ENCODE results near the gene EMC9. TPM values are rescaled to one million over a fixed set of nuclear protein-coding genes. Genes with fewer than 3 reads are reported as not detected.

The EMC9 gene
- polyA plus RNA-seq, 3 donors: 6.4 to 9.4 (median 8.5) TPM

- Mint-ChIP-seq H3K27me3 (ENCODE audit: low read depth in 3 of 3) (peaks cover 0 to 3% (median 1%) of the 10 kb centered on the region in 3 donors), H3K27ac (peak overlapping the region in 3 of 7 donors; percentile 41 to 73 (median 60)), H3K4me3 (no peak overlapping the region), H3K36me3 (peaks cover 50 to 67% of the 10 kb centered on the region in 2 donors), H3K9me3 (no peaks in the 10 kb centered on the region), H3K4me1 (peaks cover 24% of the 10 kb centered on the region)
- intact Hi-C loops (cut with micrococcal nuclease): no loop called here
- Histone ChIP-seq H3K9ac (ENCODE audit: insufficient read depth, low read length, poor library complexity, severe bottlenecking) (no peak overlapping the region), H3K4me1 (ENCODE audit: control insufficient read depth in 1 of 2, insufficient read depth in 2 of 2, low read length in 2 of 2) (peaks cover 18 to 21% of the 10 kb centered on the region in 2 donors), H3K27ac (ENCODE audit: low read depth in 1 of 2, low read length in 2 of 2) (no peak overlapping the region), H3K36me3 (replicated peaks in 1 of 2; ENCODE audit: control insufficient read depth in 1 of 2, insufficient read depth in 2 of 2, low read length in 2 of 2) (peaks cover 24 to 64% of the 10 kb centered on the region in 2 donors), H3K9me3 (replicated peaks in 1 of 2; ENCODE audit: control insufficient read depth in 1 of 2, insufficient read depth in 1 of 2, low read length in 2 of 2) (no peaks in the 10 kb centered on the region), H3K27me3 (ENCODE audit: control insufficient read depth in 2 of 2, insufficient read depth in 2 of 2, low read length in 2 of 2) (no peaks in the 10 kb centered on the region), H3K4me2 (replicated peaks; ENCODE audit: extremely low read depth, low read length, poor library complexity, severe bottlenecking) (no peak overlapping the region), H3K79me2 (ENCODE audit: insufficient read depth, low read length) (peaks cover 9% of the 10 kb centered on the region), H4K20me1 (ENCODE audit: insufficient read depth, low read length) (no peaks in the 10 kb centered on the region), H2AFZ (ENCODE audit: insufficient read depth, low read depth, low read length, poor library complexity, severe bottlenecking) (no peak overlapping the region), H3K4me3 (replicated peaks in 1 of 3; ENCODE audit: low read depth in 2 of 3, low read length in 3 of 3) (no peak overlapping the region)
- 87% methylated on average over 2 of the region's 10 CpGs for WGBS (ENCODE audit: insufficient coverage)
- no peak for TF ChIP-seq CTCF (IDR thresholded peaks at IDR 0.05)
- no peak for DNase-seq
Measured at GRCh38 chr14:24186831-24187538, 45.6 kb upstream of the EMC9 start.

DNA sequence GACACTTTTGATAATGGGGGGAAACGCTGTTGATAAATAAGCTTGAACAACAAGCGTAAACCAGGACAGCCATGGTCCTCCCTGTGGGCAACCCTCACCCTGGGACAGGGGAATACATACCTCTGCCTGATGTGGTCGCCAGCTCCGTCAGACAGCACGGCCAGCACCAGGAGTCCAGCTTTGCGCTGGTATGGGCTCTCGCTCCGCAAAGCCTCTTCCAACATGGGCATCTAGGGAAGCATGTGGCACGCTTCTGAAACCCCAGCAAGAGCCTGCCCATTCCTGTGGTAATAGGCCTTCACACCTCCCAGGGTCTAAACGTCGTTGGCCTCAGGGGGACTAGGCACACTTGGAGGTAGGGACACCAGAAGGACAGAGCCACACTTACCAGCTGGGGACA is 44.4 kb upstream of the EMC9 start:
- Histone ChIP-seq H3K4me2 (replicated peaks; ENCODE audit: extremely low read depth, low read length, poor library complexity, severe bottlenecking) (no peak overlapping the region), H3K27ac (ENCODE audit: low read depth in 1 of 2, low read length in 2 of 2) (no peak overlapping the region), H3K9ac (ENCODE audit: insufficient read depth, low read length, poor library complexity, severe bottlenecking) (no peak overlapping the region), H3K4me3 (replicated peaks in 1 of 3; ENCODE audit: low read depth in 2 of 3, low read length in 3 of 3) (no peak overlapping the region), H3K9me3 (replicated peaks in 1 of 2; ENCODE audit: control insufficient read depth in 1 of 2, insufficient read depth in 1 of 2, low read length in 2 of 2) (no peaks in the 10 kb centered on the region), H3K27me3 (ENCODE audit: control insufficient read depth in 2 of 2, insufficient read depth in 2 of 2, low read length in 2 of 2) (no peaks in the 10 kb centered on the region), H3K4me1 (ENCODE audit: control insufficient read depth in 1 of 2, insufficient read depth in 2 of 2, low read length in 2 of 2) (peaks cover 18 to 21% of the 10 kb centered on the region in 2 donors), H3K79me2 (ENCODE audit: insufficient read depth, low read length) (no peaks in the 10 kb centered on the region), H3K36me3 (replicated peaks in 1 of 2; ENCODE audit: control insufficient read depth in 1 of 2, insufficient read depth in 2 of 2, low read length in 2 of 2) (peaks cover 26 to 66% of the 10 kb centered on the region in 2 donors), H2AFZ (ENCODE audit: insufficient read depth, low read depth, low read length, poor library complexity, severe bottlenecking) (no peak overlapping the region), H4K20me1 (ENCODE audit: insufficient read depth, low read length) (no peaks in the 10 kb centered on the region)
- no peak overlapping the region for H3K4me3 Mint-ChIP-seq
- H3K27me3 Mint-ChIP-seq (ENCODE audit: low read depth in 3 of 3): peaks cover 0 to 3% (median 1%) of the 10 kb centered on the region in 3 donors
- no peak overlapping the region for H3K27ac Mint-ChIP-seq
- intact Hi-C loops (cut with micrococcal nuclease): no loop called here
- 94% methylated on average over 11 of the region's 11 CpGs for WGBS (ENCODE audit: insufficient coverage)
- DNase-seq: no peak
- no peak for TF ChIP-seq CTCF (IDR thresholded peaks at IDR 0.05)
- peaks cover 49 to 68% of the 10 kb centered on the region in 2 donors for H3K36me3 Mint-ChIP-seq
- no peaks in the 10 kb centered on the region for H3K9me3 Mint-ChIP-seq
- H3K4me1 Mint-ChIP-seq: peaks cover 20% of the 10 kb centered on the region

All from CD14-positive monocyte (primary cell).